ENCODE results near the gene CHRND.

The CHRND gene

DNA sequence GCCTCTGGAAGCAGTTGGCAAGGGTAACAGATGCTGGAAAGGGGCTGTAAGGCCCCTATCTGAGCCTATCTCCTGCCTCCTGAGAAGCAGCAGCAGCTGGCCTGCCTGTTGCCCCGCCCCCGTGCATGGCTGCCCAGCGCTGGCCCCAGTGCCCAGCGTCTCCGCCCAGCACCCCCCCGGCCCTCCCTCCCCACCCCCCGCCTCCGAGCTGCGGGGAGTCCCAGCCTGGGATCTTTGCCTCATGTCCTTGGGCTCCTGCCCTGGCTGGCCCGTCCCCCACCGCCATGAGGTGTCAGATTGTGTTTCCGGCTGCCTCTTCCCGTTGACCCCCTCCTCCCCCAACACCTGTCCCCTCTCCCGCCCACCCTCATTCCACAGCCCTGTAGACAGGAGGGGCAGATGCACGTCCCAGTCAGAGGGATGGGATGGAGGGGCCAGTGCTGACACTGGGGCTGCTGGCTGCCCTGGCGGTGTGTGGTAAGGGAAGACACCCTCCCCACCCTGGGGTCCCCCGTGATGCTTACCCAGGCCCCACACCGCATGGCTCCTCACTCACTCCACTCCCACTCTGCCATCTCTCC is at the start of gene CHRND:
Gene CHRND (plus strand): TSS at position 370 of the 581 bp plus-strand sequence. CDS start 56 bp downstream, at position 426.
- TF ChIP-seq MYC (IDR thresholded peaks at IDR 0.05; ENCODE audit: low read depth, low read length), result no peak
- no peak for TF ChIP-seq MAX (IDR thresholded peaks at IDR 0.05; ENCODE audit: low read depth, low read length)
- H3K4me3 ChIP-seq (ENCODE audit: low read depth, low read length), result no peak within 1 kb of the TSS
- DNase-seq (ENCODE audit: low read depth), result no peak

DNA sequence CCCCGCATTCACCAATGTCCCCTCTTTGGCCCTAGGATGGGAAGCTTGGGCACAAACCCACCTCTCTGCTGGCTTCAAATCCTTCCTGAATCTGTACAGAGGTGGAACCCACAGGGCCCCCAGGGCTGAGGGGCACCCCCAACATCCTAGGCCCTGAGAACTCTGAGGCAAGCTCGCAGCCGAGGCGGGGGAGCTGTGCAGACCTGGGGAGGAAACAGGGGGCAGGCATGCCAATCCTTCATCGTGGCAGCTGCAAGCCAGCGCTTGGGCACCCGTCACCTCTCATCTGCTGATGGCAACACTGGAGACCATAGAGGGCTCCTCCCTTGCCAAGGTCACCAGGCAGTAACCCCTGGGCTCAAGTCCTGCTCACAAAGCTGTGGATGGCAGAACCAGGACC is 49.2 kb upstream of the CHRND start:
- H3K4me3 ChIP-seq (ENCODE audit: low read depth, low read length), result no peak overlapping the region
- DNase-seq (ENCODE audit: low read depth), result no peak
- no peak for TF ChIP-seq POLR2A (IDR thresholded peaks at IDR 0.05; ENCODE audit: extremely low read depth, insufficient read length)
- no peak for TF ChIP-seq MYC (IDR thresholded peaks at IDR 0.05; ENCODE audit: low read depth, low read length)
- no peak for TF ChIP-seq MAX (IDR thresholded peaks at IDR 0.05; ENCODE audit: low read depth, low read length)
- no peak for TF ChIP-seq CTCF (IDR thresholded peaks at IDR 0.05; ENCODE audit: low read depth, low read length)

GRCh38 chr2:232477751-232478510 is 48.0 kb upstream of the CHRND start:
- no peak for DNase-seq (ENCODE audit: low read depth)
- no peak for TF ChIP-seq POLR2A (IDR thresholded peaks at IDR 0.05; ENCODE audit: extremely low read depth, insufficient read length)
- TF ChIP-seq CTCF (IDR thresholded peaks at IDR 0.05; ENCODE audit: low read depth, low read length), result no peak
- TF ChIP-seq MAX (IDR thresholded peaks at IDR 0.05; ENCODE audit: low read depth, low read length), result no peak
- TF ChIP-seq MYC (IDR thresholded peaks at IDR 0.05; ENCODE audit: low read depth, low read length), result no peak

GRCh38 chr2:232478571-232479340 is 47.2 kb upstream of the CHRND start:
- H3K4me3 ChIP-seq (ENCODE audit: low read depth, low read length), result no peak overlapping the region
- TF ChIP-seq POLR2A (IDR thresholded peaks at IDR 0.05; ENCODE audit: extremely low read depth, insufficient read length) (no peak), MYC (IDR thresholded peaks at IDR 0.05; ENCODE audit: low read depth, low read length) (no peak), CTCF (IDR thresholded peaks at IDR 0.05; ENCODE audit: low read depth, low read length) (no peak), MAX (IDR thresholded peaks at IDR 0.05; ENCODE audit: low read depth, low read length) (no peak)
- DNase-seq (ENCODE audit: low read depth), result no peak

More at GRCh38 chr2:232477751-232478510, 48.0 kb upstream of the CHRND start:
- no peak overlapping the region for H3K4me3 ChIP-seq (ENCODE audit: low read depth, low read length)

DNA sequence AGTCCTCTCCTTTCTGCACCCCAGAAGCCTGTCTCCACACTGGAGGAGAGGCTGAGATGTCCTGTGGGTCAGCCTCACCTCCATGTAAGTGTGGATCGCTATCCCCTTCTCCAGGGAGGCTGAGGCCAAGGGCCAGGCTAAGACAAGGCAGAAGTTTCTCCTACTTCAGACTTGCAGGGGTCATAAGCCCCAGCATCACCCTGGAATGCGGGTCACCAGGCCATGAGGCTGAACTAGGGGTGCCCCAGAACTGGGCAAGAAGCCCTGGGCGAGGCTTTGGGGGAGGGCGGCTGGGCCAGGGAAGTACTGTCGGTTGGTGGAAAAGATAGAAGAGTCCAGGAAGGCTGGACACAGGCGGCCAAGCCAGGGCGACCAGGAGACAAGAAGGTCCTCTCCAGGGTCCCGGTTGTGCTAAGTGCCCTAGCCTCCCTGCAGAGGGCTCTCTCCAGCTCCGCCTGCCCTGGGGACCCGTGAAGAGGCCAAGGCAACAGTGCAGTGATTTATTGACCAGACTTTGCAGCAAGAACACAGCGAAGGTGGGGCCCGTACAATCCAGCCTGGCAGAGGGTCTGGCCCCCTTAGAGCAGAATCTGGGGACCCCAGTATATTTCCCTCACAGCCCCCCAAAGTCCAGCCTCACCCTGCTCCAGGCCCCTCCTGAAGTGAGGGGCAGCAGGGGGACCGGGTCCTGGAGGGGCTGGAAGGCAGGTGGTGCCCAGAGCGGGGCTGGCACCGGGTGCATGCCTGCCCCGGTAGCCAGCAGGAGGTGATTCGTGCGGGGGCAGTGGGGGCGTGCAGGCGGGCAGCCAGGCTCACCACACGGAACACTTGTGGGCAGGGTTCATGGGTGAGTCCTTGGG is 46.4 kb upstream of the CHRND start:
- peak; percentile 25 for DNase-seq (ENCODE audit: low read depth)
- H3K4me3 ChIP-seq (ENCODE audit: low read depth, low read length), result no peak overlapping the region
- TF ChIP-seq CTCF (IDR thresholded peaks at IDR 0.05; ENCODE audit: low read depth, low read length) (peak; percentile 14), MYC (IDR thresholded peaks at IDR 0.05; ENCODE audit: low read depth, low read length) (no peak), POLR2A (IDR thresholded peaks at IDR 0.05; ENCODE audit: extremely low read depth, insufficient read length) (no peak), MAX (IDR thresholded peaks at IDR 0.05; ENCODE audit: low read depth, low read length) (no peak)

Measured in NB4 (cell line).